Measurements from ENCODE around the gene GFOD1.
"Not testable (repeated sequence)": the region's sequence is repeated elsewhere in the genome, so short reads cannot be mapped to it uniquely, and the experiment has no call there.

Gene GFOD1

GRCh38 chr6:13334953-13335352, 152.4 kb downstream of the GFOD1 start:
- DNase-seq (ENCODE audit: insufficient read length, low spot score) (no peak), FAIRE-seq (no peak)

GRCh38 chr6:13332349-13332706, 155.1 kb downstream of the GFOD1 start:
- DNase-seq (ENCODE audit: insufficient read length, low spot score) (no peak), FAIRE-seq (no peak)

- DNase-seq (ENCODE audit: insufficient read length, low spot score) = no peak
- FAIRE-seq = peak; percentile 33
Observed at GRCh38 chr6:13331516-13332348, 155.7 kb downstream of the GFOD1 start.

- FAIRE-seq (no peak), DNase-seq (ENCODE audit: insufficient read length, low spot score) (no peak)
Observed at GRCh38 chr6:13328875-13329183, 158.6 kb downstream of the GFOD1 start.

- DNase-seq (ENCODE audit: insufficient read length, low spot score) (peak; percentile 79), FAIRE-seq (peak; percentile 88)
Observed at GRCh38 chr6:13328076-13328874, 159.1 kb downstream of the GFOD1 start, which contains the start of gene TBC1D7. TBC1D7 (minus strand) TSS chr6:13328537; CDS start chr6:13326898, 1,639 bp downstream.

GRCh38 chr6:13327691-13328075, 159.7 kb downstream of the GFOD1 start:
- FAIRE-seq (no peak), DNase-seq (ENCODE audit: insufficient read length, low spot score) (no peak)

GRCh38 chr6:13326031-13326586, 161.3 kb downstream of the GFOD1 start:
- not testable (repeated sequence) for DNase-seq (ENCODE audit: insufficient read length, low spot score); FAIRE-seq

- no peak for FAIRE-seq
- DNase-seq (ENCODE audit: insufficient read length, low spot score) = no peak
Observed at GRCh38 chr6:13319891-13320564, 167.4 kb downstream of the GFOD1 start.

- no peak for FAIRE-seq
- DNase-seq (ENCODE audit: insufficient read length, low spot score) = no peak
Observed at GRCh38 chr6:13318821-13319220, 168.6 kb downstream of the GFOD1 start.

GRCh38 chr6:13315896-13316295, 171.5 kb downstream of the GFOD1 start:
- FAIRE-seq (no peak), DNase-seq (ENCODE audit: insufficient read length, low spot score) (no peak)

- DNase-seq (ENCODE audit: insufficient read length, low spot score) (no peak), FAIRE-seq (no peak)
Observed at GRCh38 chr6:13314806-13315205, 172.6 kb downstream of the GFOD1 start.

- FAIRE-seq (no peak), DNase-seq (ENCODE audit: insufficient read length, low spot score) (no peak)
Observed at GRCh38 chr6:13311155-13311554, 176.2 kb downstream of the GFOD1 start.

GRCh38 chr6:13308332-13308731, 179.1 kb downstream of the GFOD1 start:
- no peak for DNase-seq (ENCODE audit: insufficient read length, low spot score)
- no peak for FAIRE-seq

All from GM19239 (cell line).